HS-27A (cell line): ENCODE results near the gene PDXK.
A peak's percentile ranks its signal among the peaks of the same experiment; 100 is the strongest.

ENCODE experiments used
- DNase-seq: peaks from one replicate; pipeline ENCODE4 v3.0.0-alpha.2; 2012; ENCODE audit warnings: low read depth, missing footprints

PDXK gene

DNA sequence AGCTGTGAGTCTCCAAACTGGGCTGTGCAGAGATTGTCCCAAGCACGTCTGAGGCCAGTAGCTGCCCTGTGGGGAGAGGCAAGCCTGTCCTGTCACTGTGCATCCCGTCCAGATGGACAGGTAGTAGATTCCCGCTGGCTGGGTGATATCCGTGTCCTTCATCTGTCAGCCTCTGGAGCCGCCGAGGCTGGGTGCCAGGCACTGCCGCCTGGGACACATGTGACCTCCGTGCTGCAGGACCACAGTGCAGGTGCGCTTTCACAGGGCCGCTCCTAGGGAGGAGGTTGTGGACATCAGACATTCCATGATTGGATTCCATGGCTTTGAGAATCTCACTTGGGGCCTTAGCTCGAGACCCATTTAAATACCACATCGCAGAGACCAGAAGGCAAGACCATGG lies 4.7 kb downstream of the PDXK start:
- DNase-seq: no peak

DNA sequence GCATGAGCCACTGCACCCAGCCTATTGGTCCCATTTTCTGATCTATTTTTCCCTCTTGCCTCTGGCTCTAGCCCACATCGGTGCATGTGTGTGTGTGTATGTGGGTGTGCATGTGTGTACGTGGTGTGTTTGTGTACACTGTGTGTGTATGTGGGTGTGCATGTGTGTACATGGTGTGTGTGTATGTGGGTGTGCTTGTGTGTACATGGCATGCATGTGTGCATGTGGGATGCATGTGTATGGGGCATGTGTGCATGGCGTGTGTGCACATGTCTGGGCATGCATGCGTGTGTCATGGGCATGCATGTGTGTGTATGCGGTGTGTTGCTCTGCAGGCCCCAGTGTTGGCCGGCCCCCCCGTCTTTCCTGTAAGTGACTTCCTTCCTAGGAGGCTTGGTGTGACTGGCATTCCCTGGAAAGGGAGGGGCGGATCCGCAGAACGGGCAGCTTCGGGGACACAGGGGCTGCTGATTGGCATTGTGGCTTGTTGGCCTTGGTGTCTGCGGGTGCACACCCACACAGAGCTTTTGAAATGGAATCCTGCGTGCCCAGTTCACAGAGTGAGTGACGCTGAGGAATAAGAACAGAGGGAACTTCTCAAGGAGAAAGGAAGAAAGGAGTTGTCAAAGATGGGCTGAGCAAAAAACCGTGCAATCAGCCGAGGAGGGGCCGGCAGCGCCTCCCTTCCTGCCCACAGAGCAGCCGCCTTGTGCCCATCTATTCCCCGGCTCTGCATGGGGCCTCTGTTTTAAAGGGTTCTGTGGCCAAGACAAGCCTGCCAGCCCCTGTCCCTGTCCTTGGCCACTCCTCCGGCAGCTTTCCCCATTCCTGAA lies 8.0 kb downstream of the PDXK start:
- no peak for DNase-seq

DNA sequence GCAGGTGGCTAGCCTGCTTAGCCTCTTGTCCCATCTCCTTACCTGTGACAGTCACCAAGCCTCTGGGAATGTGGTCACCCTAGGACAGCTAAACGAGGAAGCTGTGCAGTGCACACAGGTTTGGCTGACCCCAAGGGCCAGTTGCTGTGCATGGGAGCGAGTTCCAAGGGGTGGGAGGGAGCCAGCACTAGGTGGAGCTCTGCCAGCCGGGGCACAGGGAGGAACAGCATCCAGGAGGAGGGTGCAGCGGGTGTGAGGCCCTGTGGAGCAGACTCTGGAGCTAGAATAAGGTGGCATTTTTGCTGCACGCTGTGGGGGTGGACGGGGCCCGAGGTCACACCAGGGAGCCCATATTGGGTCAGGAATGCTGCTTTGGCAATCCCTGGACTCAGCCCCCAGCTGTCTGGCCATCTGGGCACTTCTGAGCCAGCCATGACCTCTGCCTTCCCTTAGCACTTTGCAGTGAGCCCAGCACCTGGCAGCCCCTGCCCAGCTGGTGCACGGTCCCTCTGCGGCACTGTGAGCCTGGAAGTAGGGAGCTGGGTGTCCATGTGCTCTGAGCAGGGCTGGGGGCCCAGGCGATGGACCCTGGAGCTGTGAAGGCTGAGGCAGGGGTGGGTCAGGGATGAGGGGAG lies 8.7 kb downstream of the PDXK start:
- no peak for DNase-seq

DNA sequence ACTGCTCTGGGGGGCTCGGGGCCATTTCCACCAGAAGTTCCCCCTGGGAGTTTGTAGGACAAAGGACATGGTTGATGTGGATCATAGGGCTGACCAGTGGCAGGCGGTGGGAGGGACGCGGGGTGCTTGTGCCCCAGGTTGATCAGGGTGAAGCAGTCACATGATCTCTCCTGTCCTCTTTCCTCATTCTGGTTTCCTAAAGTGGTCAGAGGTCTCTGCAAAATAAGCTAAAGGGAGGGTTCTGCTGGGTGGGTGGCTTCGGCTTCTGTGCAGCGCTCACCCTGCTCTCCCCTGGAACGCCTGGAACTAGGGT lies 9.2 kb downstream of the PDXK start:
- DNase-seq: no peak

DNA sequence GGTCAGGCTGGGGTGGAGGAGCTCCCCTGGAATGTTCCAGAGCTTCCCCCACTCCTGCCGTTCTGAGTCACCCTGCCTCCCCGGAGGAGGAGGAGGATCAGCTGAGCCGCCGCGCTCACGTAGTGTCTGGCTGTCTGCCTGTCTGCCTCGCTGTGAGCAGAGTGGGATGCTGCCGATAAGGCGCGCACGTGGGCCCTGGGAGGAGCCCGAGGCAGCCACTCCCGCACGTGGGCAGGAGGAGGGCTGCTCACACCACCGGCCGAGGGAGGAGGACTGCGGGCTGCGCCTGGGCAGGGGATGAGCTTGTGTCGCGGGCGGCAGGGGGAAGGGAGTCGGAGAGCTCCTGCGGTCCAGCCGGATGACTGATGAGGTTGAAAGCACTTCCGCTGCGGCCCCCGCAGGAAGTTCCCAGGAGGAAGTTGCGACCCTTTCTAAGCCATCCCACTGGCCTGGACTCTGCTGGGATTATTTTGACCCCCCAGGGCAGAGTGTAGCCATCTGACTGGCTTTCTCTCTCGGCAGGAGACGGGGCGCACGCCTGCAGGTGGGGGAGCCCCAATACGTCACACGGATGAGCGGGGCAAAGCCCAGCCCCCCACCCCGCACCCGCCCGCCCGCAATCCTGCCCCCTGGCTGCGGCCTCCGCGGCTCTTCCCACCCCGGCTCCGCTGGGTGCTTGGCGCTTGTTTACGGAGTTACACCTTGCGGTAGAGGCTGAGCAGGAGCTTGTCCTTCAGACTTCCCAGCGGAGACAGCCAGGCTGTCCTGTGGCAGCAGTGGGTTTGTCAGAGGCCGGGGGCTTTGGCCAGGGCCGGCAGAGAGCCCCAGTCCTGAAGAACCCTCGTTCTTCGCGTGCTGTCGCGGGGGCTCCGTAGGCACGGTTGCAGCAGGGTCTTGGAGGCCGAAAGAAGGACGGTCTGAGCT lies 9.8 kb downstream of the PDXK start:
- DNase-seq: peak; percentile 93

DNA sequence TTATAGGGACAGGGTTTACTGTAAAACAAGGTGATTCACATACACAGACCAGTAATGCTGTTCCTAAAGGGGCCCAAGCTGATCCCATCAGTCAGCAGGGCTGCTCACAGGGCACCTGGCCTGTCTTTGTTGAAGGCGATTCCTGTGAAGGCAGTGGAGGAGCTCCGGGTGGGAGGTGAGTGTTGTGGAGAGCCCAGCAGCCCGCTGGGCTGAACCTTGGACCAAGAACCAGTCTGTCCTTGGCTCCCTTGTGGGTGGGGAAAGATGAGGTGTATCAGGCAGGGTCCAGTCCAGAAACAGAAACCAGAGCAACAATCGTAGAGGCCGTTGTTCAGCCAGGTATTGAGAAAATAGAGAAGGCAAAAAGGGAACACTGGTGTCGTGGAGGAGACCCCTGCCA lies 12.5 kb downstream of the PDXK start:
- DNase-seq: no peak

DNA sequence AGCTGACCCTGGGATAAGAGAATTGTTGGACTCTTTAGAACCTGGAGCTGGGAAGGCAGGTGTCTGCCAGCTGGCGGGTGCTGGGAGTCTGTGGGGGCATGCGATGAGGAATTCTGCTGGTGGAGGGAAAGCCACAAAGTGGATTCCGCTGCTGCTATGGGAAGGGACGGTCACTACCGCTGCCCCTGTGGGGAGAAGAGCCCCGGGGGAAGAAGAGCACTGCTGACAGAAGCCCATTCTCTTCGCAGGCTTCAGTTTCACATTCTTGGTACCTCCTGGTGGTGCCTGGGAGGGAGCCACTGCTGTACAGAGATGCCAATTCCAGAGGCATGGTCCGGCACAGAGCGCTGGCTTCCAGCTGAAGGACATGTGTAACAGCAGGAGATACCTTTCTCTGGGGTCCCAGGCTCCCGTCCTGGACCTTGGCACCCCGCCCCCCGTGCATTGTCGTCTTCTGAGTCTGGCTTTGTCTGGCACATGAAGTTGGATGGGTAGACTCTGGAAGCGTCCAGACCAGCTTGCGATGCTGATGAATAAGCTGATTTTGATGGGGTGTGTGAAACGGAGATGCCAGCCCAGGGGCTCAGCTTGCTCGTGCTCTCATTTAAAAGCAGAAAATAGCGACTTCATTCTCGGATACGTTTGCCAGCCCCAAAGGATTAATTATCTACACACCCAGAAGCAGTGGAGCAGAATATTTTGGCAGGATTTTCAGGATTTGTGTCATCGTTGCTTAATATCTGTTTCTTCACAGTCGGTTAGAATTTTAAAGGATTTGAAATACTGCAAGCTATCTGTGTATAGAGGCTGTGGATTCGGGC lies 13.2 kb downstream of the PDXK start:
- no peak for DNase-seq

DNA sequence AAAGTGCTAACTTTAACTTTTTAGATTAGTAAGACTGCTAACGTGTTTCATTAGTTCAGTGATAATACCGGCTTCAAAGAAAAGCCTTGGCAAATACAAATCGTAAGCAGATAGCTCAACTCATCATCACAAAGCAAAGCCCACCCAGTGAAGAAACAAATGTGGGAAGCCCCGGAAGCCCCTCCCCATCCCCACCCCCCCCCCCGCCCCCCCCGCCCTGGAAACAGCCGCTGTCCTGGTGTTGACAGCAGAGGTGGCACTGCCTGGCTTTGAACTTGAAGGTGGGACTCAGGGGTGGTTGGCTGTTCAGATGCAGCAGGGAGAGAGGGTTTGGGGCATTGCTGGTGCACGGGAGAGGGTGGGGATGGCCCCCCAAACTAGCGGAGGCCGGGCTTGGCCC lies 14.1 kb downstream of the PDXK start:
- DNase-seq: no peak

DNA sequence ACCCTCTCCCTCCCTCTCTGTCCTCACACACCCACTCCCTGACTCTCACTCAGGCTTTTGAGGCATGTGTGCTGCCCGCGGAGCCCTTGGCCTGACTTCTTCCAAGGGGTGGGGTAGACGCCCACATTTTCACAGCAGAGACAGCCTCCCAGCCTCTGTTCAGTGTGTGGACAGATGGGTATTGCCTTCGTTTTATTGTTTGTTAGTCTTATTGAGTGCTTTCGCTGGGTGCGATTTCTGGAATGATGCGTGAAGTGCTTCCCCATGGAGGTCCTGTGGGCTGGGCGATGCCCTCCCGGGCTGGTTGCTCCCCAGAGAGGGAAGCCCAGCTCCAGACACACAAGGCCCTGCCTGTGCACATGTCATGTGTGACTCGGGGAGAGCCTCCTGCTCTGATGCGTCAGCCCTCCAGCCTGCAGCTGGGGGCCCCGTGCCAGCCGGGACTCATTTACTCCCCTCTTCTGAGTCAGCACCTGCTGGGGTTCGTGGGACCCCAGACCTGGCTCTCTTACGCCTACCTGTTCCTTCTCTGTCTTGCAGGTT lies 14.7 kb downstream of the PDXK start:
- DNase-seq: no peak

DNA sequence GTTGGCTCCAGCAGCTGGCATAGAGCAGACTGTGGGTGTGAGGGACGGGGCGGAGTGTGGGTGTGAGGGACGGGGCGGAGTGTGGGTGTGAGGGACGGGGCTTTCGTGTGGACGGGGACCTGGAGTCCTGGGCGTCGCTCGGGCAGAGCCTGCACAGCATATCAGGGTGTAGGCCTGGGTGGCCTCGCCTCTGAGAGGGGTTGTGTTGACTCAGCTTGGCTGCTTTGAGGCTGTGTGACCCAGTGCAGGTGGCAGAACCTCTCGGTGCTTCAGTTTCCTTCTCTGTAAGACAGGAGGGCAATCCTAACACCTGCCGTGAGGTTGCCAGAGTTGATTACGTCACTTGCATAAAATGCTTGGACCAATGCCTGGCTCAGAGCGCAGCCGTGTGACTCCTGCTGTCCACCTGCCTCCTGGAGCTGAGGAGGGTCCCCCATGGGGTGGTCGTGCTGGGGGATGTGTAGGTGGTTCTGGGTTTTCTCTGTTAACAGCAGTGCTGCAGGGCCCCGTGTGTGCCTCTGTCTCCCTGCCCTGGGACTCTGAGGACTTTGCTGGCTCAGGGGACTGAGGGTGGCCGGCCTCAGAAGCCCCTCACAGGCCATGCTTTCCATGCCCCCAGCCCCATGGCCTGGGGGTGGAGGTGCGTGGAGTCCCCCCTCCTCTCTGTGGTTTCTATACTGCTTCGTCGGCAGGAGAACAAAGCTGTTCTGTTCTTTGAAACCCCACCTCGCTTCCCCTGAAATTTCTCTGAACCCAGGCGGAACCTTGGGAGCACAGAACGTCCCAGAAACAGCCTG lies 15.4 kb downstream of the PDXK start:
- DNase-seq: no peak

DNA sequence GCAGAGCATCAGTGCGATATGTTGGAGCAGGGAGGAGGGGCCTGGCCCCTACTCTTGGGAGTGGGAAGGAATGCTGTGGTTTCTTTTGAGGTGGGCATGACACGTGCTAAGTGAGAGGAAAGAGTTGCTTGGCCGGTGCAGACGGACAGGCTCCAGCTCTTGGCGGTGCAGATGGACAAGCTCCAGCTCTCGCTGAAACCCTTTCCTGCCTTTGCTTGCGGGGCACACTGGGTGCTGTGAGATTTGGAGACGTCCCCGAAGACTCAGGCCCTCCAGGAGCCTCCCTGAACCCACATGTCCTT lies 15.9 kb downstream of the PDXK start:
- no peak for DNase-seq

DNA sequence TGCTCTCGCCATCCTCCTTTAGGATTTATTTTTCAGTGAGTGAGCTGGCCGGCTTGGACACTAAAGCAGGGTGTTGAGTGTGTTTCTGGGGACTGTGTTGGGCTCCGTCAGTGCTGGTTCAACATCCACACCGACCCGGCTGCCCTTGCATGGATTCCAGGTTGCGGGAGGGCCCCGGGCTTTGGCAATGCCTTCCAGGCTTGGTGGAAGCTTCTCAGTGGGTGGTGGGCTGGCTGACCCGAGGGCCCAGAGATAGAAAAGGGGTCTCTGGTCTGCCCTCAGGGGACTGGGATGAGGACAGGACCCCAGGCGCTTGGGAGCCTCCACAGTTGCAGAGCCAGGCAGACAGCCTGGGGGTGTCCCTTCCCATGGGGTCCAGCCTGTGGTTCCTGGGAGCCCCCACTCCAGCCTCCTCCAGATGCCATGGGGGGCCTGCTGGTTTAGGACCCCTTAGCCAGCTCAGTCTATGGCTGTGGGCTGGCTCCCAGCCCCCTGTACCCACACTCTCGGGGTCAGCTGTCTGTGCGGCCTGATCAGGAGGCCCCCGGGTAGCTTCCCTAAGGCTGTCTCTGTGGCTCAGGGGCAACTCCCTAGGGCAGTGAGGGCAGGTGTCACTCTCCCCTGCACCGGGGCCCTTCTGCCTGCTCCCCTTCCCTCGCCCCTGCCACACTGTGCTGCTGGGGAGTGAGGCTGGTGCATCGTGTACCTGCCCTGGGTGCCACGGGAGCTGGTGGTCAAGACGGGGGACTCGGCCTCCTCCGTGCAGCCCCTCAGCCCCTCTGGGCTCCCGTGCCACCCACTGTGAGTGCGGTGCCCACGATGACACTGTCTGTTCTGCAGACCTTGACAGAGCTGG lies 16.5 kb downstream of the PDXK start:
- DNase-seq: no peak

DNA sequence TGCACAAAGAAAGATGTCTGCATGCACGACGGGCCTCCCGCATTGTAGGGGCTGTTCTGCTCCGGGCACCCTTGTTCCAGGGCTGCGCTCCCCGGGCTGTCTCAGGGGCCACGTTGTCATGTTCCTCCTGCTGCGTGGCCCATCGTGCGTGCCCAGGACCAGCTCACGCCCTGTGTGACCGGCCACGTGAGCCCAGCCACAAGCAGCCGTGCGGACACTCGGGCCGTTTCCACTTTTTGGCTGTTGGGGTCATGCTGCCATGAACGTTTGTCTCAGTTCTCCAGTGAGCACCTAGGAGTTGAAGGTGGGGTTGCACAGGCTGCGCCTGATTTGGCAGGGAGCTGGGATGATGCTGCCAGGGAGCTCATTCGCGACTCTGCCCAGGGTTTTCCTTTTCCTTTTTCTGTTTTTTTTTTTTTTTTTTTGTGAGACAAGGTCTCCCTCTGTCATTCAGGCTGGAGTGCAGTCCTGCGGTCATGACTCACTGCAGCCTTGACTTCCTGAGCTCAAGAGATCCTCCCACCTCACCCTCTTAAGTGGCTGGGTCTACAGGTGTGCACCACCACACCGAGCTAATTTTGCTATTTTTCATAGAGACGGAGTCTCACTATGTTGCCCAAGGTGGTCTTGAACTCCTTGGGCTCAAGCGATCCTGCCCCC lies 17.4 kb downstream of the PDXK start:
- no peak for DNase-seq

DNA sequence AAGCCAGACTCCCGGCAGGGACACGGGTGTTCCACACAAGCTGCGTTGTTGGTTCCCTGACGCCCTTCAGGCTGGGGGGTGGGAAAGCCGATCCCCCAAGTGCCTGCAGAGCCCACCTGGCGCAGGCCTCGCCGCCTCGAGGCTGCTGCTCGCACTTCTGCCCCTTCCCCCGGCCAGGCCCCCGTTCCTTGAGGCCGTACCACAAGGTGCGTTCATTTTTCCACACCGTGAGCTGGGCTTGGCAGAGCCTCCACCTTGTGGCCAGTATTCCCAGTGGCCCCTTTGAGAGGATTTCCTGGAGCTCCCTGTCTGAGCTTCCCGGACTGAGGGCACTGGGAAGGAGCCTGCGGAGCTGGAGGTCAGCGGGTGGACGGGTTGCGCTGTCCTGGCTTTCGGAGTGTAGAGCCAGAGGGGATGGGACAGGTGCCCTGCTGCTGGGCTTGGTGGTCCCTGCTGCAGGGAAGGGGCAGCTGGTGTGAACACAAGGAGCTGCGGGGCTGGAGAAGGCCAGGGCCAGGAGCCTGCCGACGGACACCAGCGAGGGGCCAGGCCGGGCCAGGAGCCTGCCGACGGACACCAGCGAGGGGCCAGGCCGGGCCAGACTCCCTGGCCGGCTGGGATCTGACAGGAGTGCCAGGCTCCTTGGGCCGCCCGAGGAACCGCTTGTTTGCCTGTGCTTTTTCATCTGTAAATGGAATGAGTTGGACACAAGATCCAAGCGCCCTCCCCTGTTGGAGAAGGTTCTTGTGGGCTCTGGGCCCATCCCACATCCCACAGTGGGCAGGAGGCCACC lies 18.4 kb downstream of the PDXK start:
- no peak for DNase-seq

DNA sequence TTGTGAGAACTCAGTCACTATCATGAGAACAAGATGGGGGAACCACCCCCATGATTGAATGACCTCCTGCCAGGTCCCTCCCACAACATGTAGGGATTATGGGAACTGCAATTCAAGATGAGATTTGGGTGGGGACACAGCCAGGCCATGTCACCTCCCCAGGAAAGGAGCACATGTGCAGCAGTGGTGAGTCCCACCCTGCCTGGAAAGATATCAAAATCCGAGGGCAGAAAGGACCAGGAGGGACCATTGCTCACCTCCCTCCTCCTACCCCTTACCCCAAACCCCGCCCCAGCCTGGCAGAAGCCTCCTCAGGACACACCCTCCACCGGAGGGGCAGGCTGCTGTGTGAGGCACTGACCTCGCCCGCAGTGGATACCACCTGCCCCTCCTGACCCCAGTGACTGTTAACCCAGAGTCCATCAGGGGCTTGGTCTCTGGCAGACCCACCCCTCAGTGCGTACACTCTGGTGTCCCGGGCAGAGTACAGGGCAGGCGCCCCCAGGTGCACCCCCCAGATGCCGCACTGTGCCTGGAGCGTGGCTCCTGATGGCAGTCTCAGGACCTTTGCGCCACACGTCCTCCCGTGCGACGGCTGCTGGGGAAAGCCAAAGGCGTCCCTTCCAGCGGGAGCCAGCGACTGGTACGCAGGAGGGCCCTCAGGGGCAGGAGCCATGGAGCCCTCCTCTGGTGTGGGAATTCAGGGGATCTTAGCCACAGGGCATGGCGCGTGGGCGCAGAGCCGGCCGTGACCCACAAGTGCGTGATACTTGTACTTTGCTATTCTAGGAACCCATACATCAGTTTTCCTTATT lies 20.9 kb downstream of the PDXK start:
- no peak for DNase-seq

DNA sequence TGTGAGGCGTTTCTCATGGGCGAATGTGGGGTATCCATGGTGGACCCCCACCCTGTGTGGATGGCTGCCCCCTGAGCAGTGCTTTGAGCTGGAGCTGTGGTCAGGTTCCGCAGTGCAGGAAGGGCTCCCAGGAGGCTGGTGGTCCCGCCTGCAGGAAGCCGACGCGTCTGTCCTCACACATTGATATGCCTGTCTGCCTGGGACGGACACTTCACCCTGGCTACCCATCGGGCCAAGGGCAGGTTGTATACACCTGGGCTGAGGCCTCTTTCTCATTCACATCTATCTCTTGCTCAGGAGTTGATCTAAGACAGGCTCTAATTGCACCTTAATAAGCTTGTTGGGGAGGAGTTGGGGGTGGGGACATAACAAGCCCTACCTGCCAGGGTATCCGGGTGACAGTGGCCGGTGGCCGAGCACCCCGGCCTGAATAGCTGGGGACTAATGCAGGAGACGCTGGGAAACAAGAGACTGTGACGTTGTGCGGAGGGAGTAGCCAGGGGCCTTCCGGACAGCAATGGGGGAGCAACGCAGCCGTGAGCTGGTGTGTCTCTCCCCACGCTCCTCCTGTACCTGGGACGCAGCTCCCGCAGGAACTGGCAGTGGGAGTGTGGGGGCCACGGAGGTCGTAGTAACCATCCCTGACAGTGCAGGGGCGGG lies 21.7 kb downstream of the PDXK start:
- no peak for DNase-seq

DNA sequence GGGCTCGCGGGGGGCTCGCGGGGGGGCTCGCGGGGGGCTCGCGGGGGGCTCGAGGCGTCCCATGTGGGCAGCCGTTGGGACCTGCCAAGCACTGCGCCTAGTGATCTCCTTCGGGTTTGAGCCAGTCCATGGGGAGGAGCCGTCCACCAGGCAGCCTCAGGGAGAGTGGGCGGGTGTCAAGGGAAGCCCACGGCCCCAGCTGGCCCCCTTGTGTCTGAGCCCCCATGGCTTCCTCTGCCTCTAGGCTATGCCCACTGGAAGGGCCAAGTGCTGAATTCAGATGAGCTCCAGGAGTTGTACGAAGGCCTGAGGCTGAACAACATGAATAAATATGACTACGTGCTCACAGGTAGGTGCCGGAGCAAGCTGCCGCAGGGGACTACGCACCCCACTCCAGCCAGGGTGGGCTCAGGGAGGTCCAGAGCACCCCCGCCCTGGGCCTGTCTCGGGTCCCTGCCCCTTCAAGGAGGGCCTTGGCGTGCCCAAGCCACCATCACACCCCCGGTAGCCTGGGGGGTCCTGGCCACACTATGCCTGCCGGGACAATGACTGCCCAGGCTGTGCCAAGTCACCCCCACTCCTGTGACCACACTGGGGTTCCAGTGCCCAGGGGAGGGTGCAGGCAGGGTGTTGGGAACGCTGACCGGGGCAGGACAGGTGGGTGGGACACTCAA lies 22.6 kb downstream of the PDXK start:
- DNase-seq: no peak
